Erythroblast (primary cell): ENCODE data around the gene NUDT12.

ENCODE experiments used
- DNase-seq, 2 experiments: peaks; one replicate each; lab custom pipeline; 2025; lab: John Stamatoyannopoulos, UW
- GATA1 ChIP-seq: IDR thresholded peaks from 2 replicates; pipeline ENCODE4 v1.6.1; 2011; ENCODE audit warnings: low read depth, mild to moderate bottlenecking, control low read depth, low read length, moderate library complexity
- POLR2A ChIP-seq: IDR thresholded peaks from 2 replicates; pipeline ENCODE4 v1.6.1; 2011; ENCODE audit warnings: mild to moderate bottlenecking, low read length

The NUDT12 gene

DNA sequence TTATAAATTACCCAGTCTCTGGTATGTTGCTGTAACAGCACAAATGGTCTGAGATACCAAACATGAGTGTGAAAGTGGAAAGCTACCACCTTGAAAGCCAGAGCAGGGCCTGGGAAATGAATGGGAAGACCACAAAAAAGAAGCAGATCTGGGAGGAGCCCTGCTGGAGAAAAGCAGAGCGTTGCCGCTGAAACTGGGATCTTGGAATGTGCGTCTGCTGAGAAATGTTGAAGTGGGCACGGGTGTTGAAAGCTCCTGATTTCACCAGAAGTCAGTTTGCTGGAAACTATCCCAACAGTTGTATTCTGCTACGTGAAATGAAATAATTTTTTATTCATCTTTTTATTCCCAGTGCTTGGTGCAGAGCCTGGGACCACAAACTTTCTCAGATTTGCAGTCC lies 40.0 kb downstream of the NUDT12 start:
- no peak for DNase-seq
- TF ChIP-seq POLR2A (no peak), GATA1 (no peak)

DNA sequence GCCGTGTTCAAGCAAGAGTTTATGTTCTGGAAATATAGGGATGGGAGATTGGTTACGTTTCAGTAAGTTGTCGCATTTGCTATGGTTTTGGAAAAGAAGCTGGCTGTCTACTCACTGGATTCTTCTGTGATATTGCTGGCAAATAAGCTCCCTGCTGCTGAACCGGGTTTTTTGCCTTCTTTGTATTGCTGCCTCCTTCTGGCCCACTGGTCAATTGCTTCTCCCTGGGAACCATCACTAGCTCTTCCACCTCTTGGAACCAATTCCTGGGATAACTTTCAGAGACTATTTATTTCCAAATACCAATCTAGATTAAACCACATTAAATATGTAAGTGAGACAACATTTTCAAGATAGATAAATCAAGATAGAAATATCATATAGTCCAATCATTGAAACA lies 43.0 kb downstream of the NUDT12 start:
- TF ChIP-seq GATA1 (no peak), POLR2A (no peak)
- DNase-seq = no peak

DNA sequence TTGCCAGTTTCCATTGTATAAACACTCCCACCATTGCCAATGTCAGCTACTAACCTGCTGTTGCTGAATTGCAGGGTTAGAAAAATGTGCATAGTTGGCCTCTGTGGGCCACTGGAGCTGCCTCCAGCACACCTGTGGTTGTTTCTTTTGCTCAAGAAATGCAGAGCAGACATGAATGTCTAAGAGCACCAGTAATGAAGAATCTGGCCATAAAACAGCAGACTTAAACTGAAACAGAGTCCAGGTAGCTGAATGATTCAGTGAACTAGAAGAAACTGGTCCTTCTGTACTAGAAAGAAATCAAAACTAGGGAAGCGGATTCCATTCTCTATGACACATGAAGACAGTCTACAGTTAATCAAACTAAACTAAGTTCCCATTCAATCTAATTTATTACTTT lies 48.2 kb downstream of the NUDT12 start:
- DNase-seq = no peak
- TF ChIP-seq POLR2A (no peak), GATA1 (no peak)

DNA sequence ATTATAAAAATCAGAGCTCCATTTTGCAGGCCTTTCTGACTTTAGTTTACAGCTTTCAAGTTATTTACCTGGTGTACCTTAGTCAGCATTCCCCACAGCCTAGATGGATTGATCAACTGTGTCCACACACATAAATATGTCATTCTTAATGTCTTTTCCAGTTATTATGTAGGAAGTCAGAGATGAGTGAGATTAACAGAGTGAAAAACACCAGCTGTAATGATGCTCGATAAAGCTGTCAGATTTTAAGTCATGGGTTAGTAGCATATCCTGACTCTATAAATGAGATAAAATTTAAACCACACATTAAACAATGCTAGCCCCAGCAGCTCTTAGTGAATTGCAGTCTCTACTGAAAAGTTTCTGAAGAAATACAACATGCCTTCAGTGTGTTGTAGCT lies 48.9 kb downstream of the NUDT12 start:
- no peak for TF ChIP-seq POLR2A
- no peak for TF ChIP-seq GATA1
- no peak for DNase-seq

DNA sequence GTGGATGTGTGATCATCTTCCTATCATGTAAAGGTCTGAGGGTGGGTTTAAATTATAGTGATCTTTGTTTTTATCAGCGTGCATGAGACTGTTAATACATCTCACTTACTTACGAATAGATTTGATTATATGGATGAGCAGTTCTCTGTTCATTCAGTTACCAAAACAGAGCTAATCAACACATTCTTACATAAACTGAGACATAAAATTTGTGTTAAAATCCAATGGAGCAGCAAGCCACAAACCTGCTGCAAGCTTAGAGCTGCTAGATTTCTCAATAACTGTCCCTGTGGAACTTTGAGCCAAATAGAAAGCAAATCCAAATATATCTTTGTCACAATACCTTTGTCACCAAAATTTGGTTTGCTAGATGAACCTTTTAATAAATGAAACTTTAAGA lies 50.1 kb downstream of the NUDT12 start:
- TF ChIP-seq POLR2A = no peak
- no peak for TF ChIP-seq GATA1
- no peak for DNase-seq

DNA sequence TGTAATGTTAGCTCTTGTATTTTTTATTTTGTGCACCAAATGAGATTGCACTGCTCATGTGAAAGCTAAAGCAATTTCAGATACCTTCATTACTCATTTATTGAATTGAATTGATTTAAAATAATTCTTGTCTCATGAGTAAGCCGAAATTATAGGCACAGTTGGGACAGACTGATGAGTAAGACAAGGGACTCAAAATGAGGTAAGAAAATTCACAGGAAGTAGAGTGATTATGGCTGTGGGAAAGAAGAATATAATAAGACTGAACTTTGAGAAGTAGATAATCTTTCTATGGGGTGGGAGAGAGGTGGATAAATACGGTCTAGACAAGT lies 51.1 kb downstream of the NUDT12 start:
- TF ChIP-seq GATA1 (no peak), POLR2A (no peak)
- DNase-seq = no peak

GRCh38 chr5:103510851-103511553 lies 51.6 kb downstream of the NUDT12 start:
- no peak for TF ChIP-seq POLR2A
- no peak for TF ChIP-seq GATA1
- no peak for DNase-seq

DNA sequence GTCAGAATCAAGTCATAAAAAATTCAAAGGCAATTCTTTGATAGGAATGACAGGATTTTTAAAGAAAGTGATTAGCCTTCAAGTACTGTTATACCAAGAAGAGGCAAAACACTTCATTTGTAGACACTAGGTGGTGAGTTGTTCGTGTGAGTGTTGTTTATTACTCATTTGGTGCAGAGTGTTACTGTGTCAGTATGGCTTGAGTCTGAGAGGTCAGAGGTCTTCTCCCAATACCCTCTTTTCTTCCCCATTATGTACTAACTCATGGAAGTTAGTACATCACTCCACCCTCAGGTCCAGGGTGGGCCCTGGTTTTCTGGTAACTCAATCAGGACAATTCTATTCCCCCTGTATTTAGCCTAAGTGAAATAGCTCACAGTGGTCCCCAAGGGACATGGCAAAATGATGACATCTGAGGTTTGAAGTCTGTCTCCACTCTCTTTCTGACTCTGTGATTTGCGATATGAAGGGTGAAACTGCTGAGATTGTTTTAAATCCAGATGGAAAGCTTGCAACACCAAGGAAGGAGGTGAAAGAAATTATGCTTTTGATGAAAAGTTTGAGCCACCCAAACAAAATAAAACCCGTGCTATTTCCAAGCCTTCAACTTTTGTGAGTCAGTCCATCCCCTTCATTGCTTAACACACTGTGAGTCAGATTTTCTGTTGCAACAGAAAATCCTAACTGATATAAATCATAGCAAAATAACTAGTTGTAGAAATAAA lies 56.8 kb downstream of the NUDT12 start:
- TF ChIP-seq GATA1 (no peak), POLR2A (no peak)

GRCh38 chr5:103503066-103503465 lies 59.5 kb downstream of the NUDT12 start:
- TF ChIP-seq POLR2A = no peak
- no peak for TF ChIP-seq GATA1
- DNase-seq = no peak

More for the DNA sequence above, 56.8 kb downstream of the NUDT12 start:
- no peak for DNase-seq

DNA sequence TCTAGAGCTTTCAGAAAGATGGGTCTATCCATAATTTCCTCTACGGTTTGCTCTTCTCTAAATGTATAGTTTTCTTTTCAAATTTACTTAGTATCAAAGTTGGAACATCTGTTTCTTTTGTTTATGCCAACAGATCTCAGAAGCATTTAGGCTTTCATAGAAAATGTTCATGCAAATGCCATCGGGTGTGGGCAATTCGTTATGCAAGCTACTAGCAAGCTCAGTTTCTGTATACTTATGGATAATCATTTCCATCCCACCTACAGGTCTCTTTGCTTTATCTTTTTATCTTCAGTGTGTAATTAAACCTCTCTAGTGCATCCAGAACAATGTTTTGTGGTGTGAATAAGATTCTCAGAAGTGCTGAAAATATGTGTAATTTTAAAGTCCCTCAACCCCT lies 59.9 kb downstream of the NUDT12 start:
- TF ChIP-seq POLR2A (no peak), GATA1 (no peak)
- DNase-seq = no peak
